Motor neuron (in vitro differentiated cells): ENCODE results near the gene MTFMT. TPM values are rescaled to one million over a fixed set of nuclear protein-coding genes. Genes with fewer than 3 reads are reported as not detected.

ENCODE experiments used
- ATAC-seq, 8 experiments: fragments of 200-7000 bp; cut with Tn5 transposase; replicated peaks in 6 of 8; 2 replicates each; pipeline ENCODE4 v1.8.0; 2021; ENCODE audit warnings: mild to moderate bottlenecking in 8 of 8, moderate library complexity in 8 of 8
- H3K27ac ChIP-seq, 2 donors: fragments of 250-450 bp; sonication (Bioruptor Pico); 2 replicates each; pipeline ENCODE4 v1.9.0; 2021; ENCODE audit warnings: antibody characterized with exemption in 2 of 2, mild to moderate bottlenecking in 2 of 2, moderate library complexity in 1 of 2
- H3K4me1 ChIP-seq, 2 donors: fragments of 250-450 bp; sonication (Bioruptor Pico); replicated peaks in 1 of 2; 2 replicates each; pipeline ENCODE4 v1.6.1; 2021; ENCODE audit warnings: antibody characterized with exemption in 2 of 2, mild to moderate bottlenecking in 2 of 2, moderate library complexity in 1 of 2
- H3K4me3 ChIP-seq, 5 donors: fragments of 250-450 bp; sonication (Bioruptor Pico); 2 replicates each; pipeline ENCODE4 v1.9.0; 2021; ENCODE audit warnings: antibody characterized with exemption in 5 of 5, mild to moderate bottlenecking in 5 of 5, moderate library complexity in 4 of 5
- WGBS, 10 experiments: fragments of 450-650 bp; shearing (Covaris generic); methylation state at CpG; one replicate each; pipeline ENCODE4 v1.0.0; 2022; 5-methylcytosine and 5-hydroxymethylcytosine counted together
- in situ Hi-C, 9 experiments: fragments of 400-800 bp; cut with MboI; loops; one replicate each; pipeline ENCODE4 v1.15.0; 2021; ENCODE audit warnings: low sequenced_read_pairs in 9 of 9, low pct_unique_long_range_greater_than_20kb in 2 of 9; ENCODE audit not compliant: unreplicated experiment in 9 of 9
- total RNA-seq, 8 experiments: library from RNA; unstranded; fragments of 300-600 nt; gene quantifications; 2 replicates each; pipeline versions ENCODE4 v1.2.3 to v1.2.4, GENCODE V29; 2022

Gene MTFMT
- total RNA-seq, 8 experiments from 2014 or later: 7.9 to 23.5 (median 10.4) TPM

- 82 to 100% (median 100%) methylated on average over 1 to 3 of the region's 8 CpGs; no CpG with 5 or more reads in 4 of the 10 experiments for WGBS, 10 experiments
- no peak for ATAC-seq
- Histone ChIP-seq H3K4me1 (peaks cover 3 to 8% of the 10 kb centered on the region in 2 donors), H3K4me3 (no peak overlapping the region), H3K27ac (no peak overlapping the region)
- in situ Hi-C loops: no loop called here
Observed at GRCh38 chr15:65057549-65057940, 28.1 kb upstream of the MTFMT start.

DNA sequence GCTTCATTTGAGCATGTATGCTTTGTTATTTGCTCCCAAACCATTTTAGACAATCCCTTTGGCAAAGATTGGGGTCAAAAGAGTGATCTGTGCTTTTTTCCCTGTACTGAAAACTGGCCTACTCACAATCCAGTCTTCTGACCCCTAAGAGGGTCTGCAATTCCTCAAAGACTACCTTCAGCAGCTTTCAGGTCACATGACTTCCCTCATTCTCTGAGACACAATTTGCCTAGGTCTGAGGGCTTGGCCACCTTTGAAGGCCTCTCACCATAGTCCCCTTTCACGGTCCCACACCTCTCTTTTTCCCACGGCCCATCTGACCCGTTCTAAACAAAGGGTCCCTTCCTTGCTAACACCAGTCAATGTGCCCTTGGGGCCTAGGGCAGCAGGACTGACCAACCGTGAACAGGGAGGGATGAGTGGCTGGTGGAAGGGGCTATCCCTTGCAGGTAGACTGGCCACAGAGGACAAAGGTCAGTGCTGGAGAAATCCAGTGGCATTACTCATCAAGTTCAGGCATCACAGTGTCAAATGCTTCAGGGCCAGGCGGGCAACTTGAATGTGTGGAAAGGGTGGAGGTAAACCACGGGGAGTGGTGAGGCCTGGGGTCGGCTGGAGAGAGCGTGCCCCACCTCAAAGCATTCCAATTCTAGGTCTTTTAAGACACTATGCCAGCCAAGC is 27.6 kb upstream of the MTFMT start:
- Histone ChIP-seq H3K4me1 (peaks cover 3 to 8% of the 10 kb centered on the region in 2 donors), H3K27ac (no peak overlapping the region), H3K4me3 (no peak overlapping the region)
- 0 to 88% (median 67%) methylated on average over 1 to 4 of the region's 8 CpGs; no CpG with 5 or more reads in 3 of the 10 experiments for WGBS, 10 experiments
- ATAC-seq: peak in 1 of 8 experiments; percentile 45
- in situ Hi-C loops: no loop called here

DNA sequence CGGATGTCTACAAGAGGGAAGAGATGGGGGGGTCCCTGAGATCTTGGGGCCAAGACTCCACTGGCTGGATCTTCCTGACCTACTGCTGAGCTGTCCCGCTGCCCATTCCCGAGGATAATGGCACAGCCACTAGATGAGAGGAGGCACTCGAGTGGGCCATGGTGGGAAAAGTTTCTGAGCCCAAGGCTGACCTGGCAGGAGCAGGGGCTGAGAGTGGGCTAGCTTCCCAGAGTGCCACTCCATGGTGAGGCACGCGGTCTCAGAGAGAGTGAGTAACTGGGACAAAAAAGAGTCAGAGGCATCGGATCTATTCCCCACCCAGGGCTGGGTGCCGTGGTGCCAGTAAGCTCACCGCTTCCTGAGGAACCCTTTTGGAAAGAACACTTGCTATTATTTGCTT is 26.7 kb upstream of the MTFMT start:
- Histone ChIP-seq H3K4me3 (no peak overlapping the region), H3K4me1 (peaks cover 3 to 8% of the 10 kb centered on the region in 2 donors), H3K27ac (no peak overlapping the region)
- in situ Hi-C loops: no loop called here
- 55 to 100% (median 66%) methylated on average over 1 to 5 of the region's 9 CpGs; no CpG with 5 or more reads in 6 of the 10 experiments for WGBS, 10 experiments
- ATAC-seq: no peak

DNA sequence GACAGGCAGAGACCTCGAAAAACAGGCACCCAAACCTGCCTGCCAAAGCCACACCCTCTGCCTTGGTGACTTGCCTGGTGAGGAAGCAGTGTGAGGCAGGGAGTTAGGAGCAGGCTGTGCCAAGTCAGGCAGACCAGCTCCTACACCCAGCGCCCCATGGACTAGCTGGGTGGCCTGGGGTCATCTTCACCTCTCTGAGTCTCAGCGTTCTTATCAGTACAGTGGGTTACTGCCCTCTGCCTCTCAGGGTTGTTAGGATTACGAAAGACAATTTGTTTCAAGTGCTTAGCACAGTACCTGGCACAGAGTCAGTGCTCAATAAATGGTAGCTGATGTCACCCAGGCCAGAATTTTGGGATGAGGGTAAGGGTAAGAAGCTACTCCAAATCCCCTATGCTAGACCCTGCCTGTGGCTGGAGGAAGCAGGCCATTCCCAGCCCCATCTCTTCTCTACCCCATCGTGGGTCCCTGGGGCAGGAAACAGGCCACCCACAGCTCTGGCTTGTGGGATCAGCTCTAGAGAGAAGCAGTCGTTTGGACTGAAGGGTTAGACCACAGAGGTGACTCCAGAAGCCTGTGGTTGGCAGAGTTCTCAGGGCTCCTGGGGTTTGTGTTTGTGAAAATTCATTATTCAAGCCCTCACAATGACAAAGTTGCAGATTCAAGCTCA is 25.9 kb upstream of the MTFMT start:
- no peak for ATAC-seq
- H3K4me1 ChIP-seq: peaks cover 3 to 8% of the 10 kb centered on the region in 2 donors
- H3K4me3 ChIP-seq: no peak overlapping the region
- H3K27ac ChIP-seq: peak overlapping the region in 1 of 2 donors; percentile 75
- in situ Hi-C loops: no loop called here
- WGBS, 10 experiments: 41 to 89% (median 66%) methylated on average over 1 to 3 of the region's 6 CpGs; no CpG with 5 or more reads in 6 of the 10 experiments

- ATAC-seq: peak; percentile 73 to 90 (median 84)
- in situ Hi-C loops: no loop called here
- Histone ChIP-seq H3K4me3 (no peak overlapping the region), H3K27ac (peak overlapping the region in 1 of 2 donors; percentile 75), H3K4me1 (peaks cover 6 to 10% of the 10 kb centered on the region in 2 donors)
- WGBS, 10 experiments: 0 to 50% (median 19%) methylated on average over 1 to 5 of the region's 26 CpGs; no CpG with 5 or more reads in 4 of the 10 experiments
Observed at GRCh38 chr15:65054333-65055200, 25.1 kb upstream of the MTFMT start.

DNA sequence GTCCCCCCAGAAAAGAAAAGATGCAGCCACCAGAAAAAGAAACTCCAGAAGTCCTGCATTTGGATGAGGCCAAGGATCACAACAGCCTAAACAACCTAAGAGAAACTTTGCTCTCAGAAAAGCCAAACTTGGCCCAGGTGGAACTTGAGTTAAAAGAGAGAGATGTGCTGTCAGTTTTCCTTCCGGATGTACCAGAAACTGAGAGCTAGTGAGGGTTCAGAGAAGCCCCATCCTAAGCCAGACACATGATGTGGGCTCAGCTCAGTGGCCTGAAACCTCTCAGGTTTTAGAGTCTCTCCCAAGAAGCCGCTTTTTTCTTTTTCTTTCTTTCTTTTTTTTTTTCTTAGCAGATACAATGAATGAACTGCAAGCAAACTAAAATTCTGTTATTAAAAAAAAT is 23.5 kb upstream of the MTFMT start:
- WGBS, 10 experiments: 50 to 100% (median 79%) methylated on average over 1 to 2 of the region's 2 CpGs; no CpG with 5 or more reads in 2 of the 10 experiments
- Histone ChIP-seq H3K4me1 (peaks cover 9 to 11% of the 10 kb centered on the region in 2 donors), H3K4me3 (no peak overlapping the region), H3K27ac (no peak overlapping the region)
- no peak for ATAC-seq
- in situ Hi-C loops: no loop called here

DNA sequence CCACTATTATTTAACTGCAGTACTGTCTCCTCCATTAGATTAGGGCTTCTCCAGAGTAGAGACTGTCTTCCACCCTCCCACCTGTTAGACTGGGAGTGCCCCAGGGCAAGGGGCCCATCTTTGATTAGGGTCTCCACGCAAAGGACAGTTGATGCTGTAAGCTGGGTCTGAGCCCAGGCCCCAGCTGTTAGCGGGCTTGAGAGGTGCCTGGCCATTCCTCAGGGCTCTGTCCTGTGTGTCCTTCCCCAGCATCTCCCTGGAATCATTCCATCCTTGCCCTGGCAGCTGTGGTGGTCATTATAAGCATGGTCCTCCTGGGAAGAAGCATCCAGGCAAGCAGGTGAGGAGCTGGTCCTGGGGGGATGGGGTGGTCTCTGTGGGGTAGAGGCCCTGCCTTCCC is 21.8 kb upstream of the MTFMT start:
- Histone ChIP-seq H3K27ac (no peak overlapping the region), H3K4me3 (no peak overlapping the region), H3K4me1 (peaks cover 9 to 11% of the 10 kb centered on the region in 2 donors)
- ATAC-seq: no peak
- WGBS, 10 experiments: 100% methylated on average over 1 of the region's 2 CpGs; no CpG with 5 or more reads in 9 of the 10 experiments
- in situ Hi-C loops: no loop called here

- 4 to 89% (median 79%) methylated on average over 1 to 4 of the region's 4 CpGs for WGBS, 10 experiments
- ATAC-seq: peak in 1 of 8 experiments; percentile 4
- H3K4me3 ChIP-seq: no peak overlapping the region
Observed at GRCh38 chr15:65050270-65050669, 20.8 kb upstream of the MTFMT start.

GRCh38 chr15:65049418-65049840 is 20.0 kb upstream of the MTFMT start:
- H3K4me3 ChIP-seq: peak overlapping the region; percentile 22 to 29 (median 26)
- peak; percentile 74 to 98 (median 90) for ATAC-seq
- H3K27ac ChIP-seq: no peak overlapping the region
- in situ Hi-C loops: loop anchor here in 1 of 9 experiments (25.0 kb wide), 1 partner anchor 238 kb away; the partner anchor contains the start of genes PARP16 and RNU5A-1
- peaks cover 18% of the 10 kb centered on the region in 2 donors for H3K4me1 ChIP-seq
- 0 to 19% (median 6%) methylated on average over 2 to 9 of the region's 19 CpGs; no CpG with 5 or more reads in 5 of the 10 experiments for WGBS, 10 experiments

More at GRCh38 chr15:65050270-65050669, 20.8 kb upstream of the MTFMT start:
- in situ Hi-C loops: no loop called here
- Histone ChIP-seq H3K27ac (no peak overlapping the region), H3K4me1 (peaks cover 12 to 17% of the 10 kb centered on the region in 2 donors)

DNA sequence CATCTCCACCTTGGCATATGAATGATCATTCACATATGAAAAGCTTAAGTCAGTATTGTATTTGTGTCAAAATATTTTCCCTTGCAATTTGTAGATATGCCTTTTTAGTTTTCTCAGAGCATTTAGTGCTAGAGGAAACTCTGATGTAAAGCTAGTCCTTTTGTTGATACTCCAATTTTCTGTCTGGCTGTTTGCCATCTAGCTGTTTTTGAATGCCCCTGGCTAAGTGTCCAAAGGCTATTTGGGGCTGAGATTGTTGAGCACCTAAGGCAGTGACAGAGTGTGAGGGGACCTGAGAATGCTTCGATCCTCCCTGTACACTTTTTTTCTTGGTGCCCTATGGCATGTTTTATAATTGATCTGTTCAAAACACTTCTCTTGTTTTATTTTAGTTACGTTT is 18.8 kb upstream of the MTFMT start:
- 33 to 100% (median 80%) methylated on average over 1 to 2 of the region's 2 CpGs; no CpG with 5 or more reads in 3 of the 10 experiments for WGBS, 10 experiments
- no peak for ATAC-seq
- in situ Hi-C loops: loop anchor here in 1 of 9 experiments (25.0 kb wide), 1 partner anchor 239 kb away; the partner anchor contains the start of genes PARP16 and RNU5A-1
- Histone ChIP-seq H3K27ac (no peak overlapping the region), H3K4me3 (no peak overlapping the region), H3K4me1 (peaks cover 19 to 22% of the 10 kb centered on the region in 2 donors)

DNA sequence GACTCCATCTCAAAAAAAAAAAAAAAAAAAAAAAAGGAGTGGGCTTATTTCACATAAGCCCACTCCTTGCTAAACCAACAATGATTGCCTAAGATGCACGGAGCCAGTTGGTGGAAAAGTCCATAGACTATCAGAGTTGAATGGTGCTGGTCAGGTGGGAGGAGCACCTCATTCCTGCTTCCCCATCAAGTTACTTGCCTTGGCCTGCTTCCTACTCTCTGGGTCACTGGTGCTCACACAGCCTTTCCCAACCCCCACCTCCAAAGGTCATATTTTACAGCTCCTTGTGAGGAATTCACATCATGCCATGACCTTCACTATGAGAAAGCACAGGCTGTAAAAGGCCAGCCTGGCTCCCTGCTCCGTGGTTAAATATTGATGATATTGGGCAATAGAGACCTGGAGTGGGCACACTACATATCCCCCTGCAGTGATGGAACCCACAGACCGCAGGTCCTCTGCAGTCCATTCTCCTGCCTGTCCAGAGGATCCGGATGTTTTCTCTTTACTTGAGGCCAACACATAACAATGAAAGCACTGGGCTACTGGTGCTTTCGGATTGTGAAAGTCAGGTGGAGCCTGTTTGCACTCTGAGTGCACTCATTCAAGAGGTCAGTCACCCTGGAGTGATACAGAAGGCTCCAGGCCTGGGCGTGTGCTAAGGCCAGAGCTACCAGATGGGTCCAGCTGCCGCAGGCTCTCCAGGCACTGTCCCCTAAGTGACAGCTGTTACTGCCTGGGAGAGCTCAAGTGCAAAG is 15.5 kb upstream of the MTFMT start, which contains the start of gene SLC51B:
Gene SLC51B (plus strand): TSS at position 664 of the 758 bp plus-strand sequence. CDS start 4,618 bp downstream, outside the sequence.
- peak in 7 of 8 experiments; percentile 48 to 87 (median 77) for ATAC-seq

More for the DNA sequence above, 15.5 kb upstream of the MTFMT start, which contains the start of gene SLC51B:
- peaks cover 19 to 22% of the 10 kb centered on the region in 2 donors for H3K4me1 ChIP-seq
- WGBS, 10 experiments: 22 to 88% (median 55%) methylated on average over 3 to 6 of the region's 7 CpGs; no CpG with 5 or more reads in 4 of the 10 experiments
- in situ Hi-C loops: loop anchor here in 1 of 9 experiments (25.0 kb wide), 1 partner anchor 242 kb away; the partner anchor contains the start of genes PARP16 and RNU5A-1
- no peak within 1 kb of the TSS for H3K4me3 ChIP-seq
- H3K27ac ChIP-seq: peak within 1 kb of the TSS; percentile 38 to 71
